ENCODE measurements around the gene AP1AR. TPM values are rescaled to one million over a fixed set of nuclear protein-coding genes. Genes with fewer than 3 reads are reported as not detected.
A peak's percentile ranks its signal among the peaks of the same experiment; 100 is the strongest.

The AP1AR gene
- total and polyA plus RNA-seq, 7 experiments from 2014 or later: 7.3 to 23.8 (median 17.0) TPM

GRCh38 chr4:112284662-112285411 lies 53.2 kb downstream of the AP1AR start:
- Mint-ChIP-seq H3K36me3 (peaks cover 7 to 24% (median 15%) of the 10 kb centered on the region in 5 donors), H3K27me3 (no peaks in the 10 kb centered on the region), H3K9me3 (peaks cover 0 to 12% (median 0%) of the 10 kb centered on the region in 11 donors), H3K27ac (peak overlapping the region; percentile 81 to 95 (median 91)), H3K4me3 (peak overlapping the region; percentile 87 to 97 (median 92)), H3K4me1 (peaks cover 47 to 88% (median 83%) of the 10 kb centered on the region in 7 donors)
- ATAC-seq (no peak), DNase-seq (no peak)
- Histone ChIP-seq H3K4me3 (ENCODE audit: low read length) (peak overlapping the region; percentile 94), H3K4me1 (ENCODE audit: control insufficient read depth in 2 of 2, insufficient read depth in 2 of 2, low read length in 2 of 2) (peaks cover 31 to 54% of the 10 kb centered on the region in 2 donors), H3K27me3 (ENCODE audit: control insufficient read depth in 2 of 2, insufficient read depth in 2 of 2, low read length in 2 of 2) (no peaks in the 10 kb centered on the region), H3K27ac (ENCODE audit: low read depth, low read length) (peak overlapping the region; percentile 81), H3K9me3 (ENCODE audit: control insufficient read depth in 2 of 3, low read length in 3 of 3) (no peaks in the 10 kb centered on the region), H3K36me3 (ENCODE audit: control insufficient read depth in 2 of 3, insufficient read depth in 3 of 3, low read length in 3 of 3) (peaks cover 0 to 8% (median 0%) of the 10 kb centered on the region in 3 experiments)
- ChIA-PET CTCF (no interaction called here), POLR2A (interaction anchor here (0.6 to 4.3 kb wide), 6 partner anchors 13 to 53 kb away, joined by 3 to 65 read pairs (median 6); partner anchors contain the start of genes ALPK1 and AP1AR)
- intact Hi-C loops (cut with micrococcal nuclease): loop anchor here (1.0 to 5.0 kb wide), 10 partner anchors 8 to 1477 kb away; partner anchors contain the start of genes AP1AR (in 2 of the 2), LARP7 (in 2 of the 2) and CAMK2D (in 1 of the 2)

GRCh38 chr4:112287258-112287989 lies 55.8 kb downstream of the AP1AR start:
- H3K9me3 ChIP-seq (ENCODE audit: control insufficient read depth in 2 of 3, low read length in 3 of 3): no peaks in the 10 kb centered on the region
- POLR2A ChIA-PET: interaction anchor here (0.6 to 4.3 kb wide), 4 partner anchors 12 to 133 kb away, joined by 3 to 65 read pairs (median 17); partner anchors contain the start of genes ALPK1 and AP1AR
- H3K36me3 ChIP-seq (ENCODE audit: control insufficient read depth in 2 of 3, insufficient read depth in 3 of 3, low read length in 3 of 3): peaks cover 0 to 8% (median 0%) of the 10 kb centered on the region in 3 experiments
- H3K4me1 Mint-ChIP-seq: peaks cover 37 to 63% (median 59%) of the 10 kb centered on the region in 7 donors
- H3K4me3 Mint-ChIP-seq: peak overlapping the region; percentile 83 to 97 (median 92)
- H3K4me3 ChIP-seq (ENCODE audit: low read length): peak overlapping the region; percentile 39
- H3K27ac Mint-ChIP-seq: peak overlapping the region; percentile 63 to 96 (median 91)
- no peaks in the 10 kb centered on the region for H3K27me3 ChIP-seq (ENCODE audit: control insufficient read depth in 2 of 2, insufficient read depth in 2 of 2, low read length in 2 of 2)
- no peak for ATAC-seq
- CTCF ChIA-PET: interaction anchor here (0.6 to 1.3 kb wide), 3 partner anchors 18 to 139 kb away, joined by 3 to 5 read pairs (median 4); no protein-coding TSS in a partner anchor
- peaks cover 0 to 6% (median 0%) of the 10 kb centered on the region in 11 donors for H3K9me3 Mint-ChIP-seq
- no peaks in the 10 kb centered on the region for H3K27me3 Mint-ChIP-seq
- H3K4me1 ChIP-seq (ENCODE audit: control insufficient read depth in 2 of 2, insufficient read depth in 2 of 2, low read length in 2 of 2): peaks cover 31 to 52% of the 10 kb centered on the region in 2 donors
- intact Hi-C loops (cut with micrococcal nuclease): loop anchor here in 1 of 2 donors (5.0 kb wide), 1 partner anchor 1475 kb away; the partner anchor contains the start of gene CAMK2D
- H3K36me3 Mint-ChIP-seq: peaks cover 0 to 13% (median 1%) of the 10 kb centered on the region in 5 donors
- DNase-seq: no peak
- peak overlapping the region; percentile 41 for H3K27ac ChIP-seq (ENCODE audit: low read depth, low read length)

- peak overlapping the region in 7 of 10 donors; percentile 14 to 97 (median 42) for H3K4me3 Mint-ChIP-seq
- Histone ChIP-seq H3K4me1 (ENCODE audit: control insufficient read depth in 2 of 2, insufficient read depth in 2 of 2, low read length in 2 of 2) (peaks cover 31 to 42% of the 10 kb centered on the region in 2 donors), H3K4me3 (ENCODE audit: low read length) (no peak overlapping the region), H3K27me3 (ENCODE audit: control insufficient read depth in 2 of 2, insufficient read depth in 2 of 2, low read length in 2 of 2) (no peaks in the 10 kb centered on the region), H3K36me3 (ENCODE audit: control insufficient read depth in 2 of 3, insufficient read depth in 3 of 3, low read length in 3 of 3) (peaks cover 0 to 8% (median 0%) of the 10 kb centered on the region in 3 experiments), H3K9me3 (ENCODE audit: control insufficient read depth in 2 of 3, low read length in 3 of 3) (no peaks in the 10 kb centered on the region), H3K27ac (ENCODE audit: low read depth, low read length) (peak overlapping the region; percentile 45)
- H3K4me1 Mint-ChIP-seq: peaks cover 28 to 52% (median 49%) of the 10 kb centered on the region in 7 donors
- ChIA-PET POLR2A (interaction anchor here (4.2 to 4.3 kb wide), 2 partner anchors 10 to 57 kb away, joined by 27 to 65 read pairs; partner anchors contain the start of genes ALPK1 and AP1AR), CTCF (interaction anchor here (1.3 kb wide), 1 partner anchor 140 kb away, joined by 3 read pairs; no protein-coding TSS in a partner anchor)
- H3K9me3 Mint-ChIP-seq: no peaks in the 10 kb centered on the region
- H3K27me3 Mint-ChIP-seq: no peaks in the 10 kb centered on the region
- DNase-seq (peak in 1 of 9 donors; percentile 27), ATAC-seq (peak; percentile 21)
- peaks cover 0 to 9% (median 0%) of the 10 kb centered on the region in 5 donors for H3K36me3 Mint-ChIP-seq
- intact Hi-C loops (cut with micrococcal nuclease): loop anchor here (1.0 to 5.0 kb wide), 4 partner anchors 9 to 1474 kb away; partner anchors contain the start of genes ALPK1 (in 1 of the 2), CAMK2D (in 1 of the 2) and FAM241A (in 1 of the 2)
- H3K27ac Mint-ChIP-seq: peak overlapping the region in 8 of 9 donors; percentile 18 to 93 (median 68)
Observed at GRCh38 chr4:112288455-112288854, 56.9 kb downstream of the AP1AR start.

GRCh38 chr4:112289407-112290253 lies 58.0 kb downstream of the AP1AR start:
- H3K27me3 Mint-ChIP-seq: no peaks in the 10 kb centered on the region
- intact Hi-C loops (cut with micrococcal nuclease): loop anchor here in 1 of 2 donors (5.0 kb wide), 1 partner anchor 1473 kb away; the partner anchor contains the start of gene CAMK2D
- Histone ChIP-seq H3K9me3 (ENCODE audit: control insufficient read depth in 2 of 3, low read length in 3 of 3) (no peaks in the 10 kb centered on the region), H3K27me3 (ENCODE audit: control insufficient read depth in 2 of 2, insufficient read depth in 2 of 2, low read length in 2 of 2) (no peaks in the 10 kb centered on the region), H3K4me3 (ENCODE audit: low read length) (no peak overlapping the region), H3K27ac (ENCODE audit: low read depth, low read length) (no peak overlapping the region), H3K36me3 (ENCODE audit: control insufficient read depth in 2 of 3, insufficient read depth in 3 of 3, low read length in 3 of 3) (peaks cover 0 to 8% (median 0%) of the 10 kb centered on the region in 3 experiments), H3K4me1 (ENCODE audit: control insufficient read depth in 2 of 2, insufficient read depth in 2 of 2, low read length in 2 of 2) (peaks cover 31 to 36% of the 10 kb centered on the region in 2 donors)
- ChIA-PET CTCF (no interaction called here), POLR2A (no interaction called here)
- peak overlapping the region in 3 of 9 donors; percentile 70 to 88 (median 81) for H3K27ac Mint-ChIP-seq
- peaks cover 0 to 2% (median 0%) of the 10 kb centered on the region in 11 donors for H3K9me3 Mint-ChIP-seq
- peaks cover 21 to 42% (median 37%) of the 10 kb centered on the region in 7 donors for H3K4me1 Mint-ChIP-seq
- H3K4me3 Mint-ChIP-seq: peak overlapping the region in 1 of 10 donors; percentile 53
- ATAC-seq: no peak
- H3K36me3 Mint-ChIP-seq: peaks cover 0 to 10% (median 0%) of the 10 kb centered on the region in 5 donors
- no peak for DNase-seq

- no peak overlapping the region for H3K27ac ChIP-seq (ENCODE audit: low read depth, low read length)
- POLR2A ChIA-PET: no interaction called here
- CTCF ChIA-PET: no interaction called here
- H3K27me3 Mint-ChIP-seq: no peaks in the 10 kb centered on the region
- peaks cover 0 to 3% (median 0%) of the 10 kb centered on the region in 3 experiments for H3K36me3 ChIP-seq (ENCODE audit: control insufficient read depth in 2 of 3, insufficient read depth in 3 of 3, low read length in 3 of 3)
- no peaks in the 10 kb centered on the region for H3K27me3 ChIP-seq (ENCODE audit: control insufficient read depth in 2 of 2, insufficient read depth in 2 of 2, low read length in 2 of 2)
- no peak overlapping the region for H3K4me3 Mint-ChIP-seq
- intact Hi-C loops (cut with micrococcal nuclease): no loop called here
- no peaks in the 10 kb centered on the region for H3K9me3 ChIP-seq (ENCODE audit: control insufficient read depth in 2 of 3, low read length in 3 of 3)
- peak overlapping the region in 1 of 9 donors; percentile 88 for H3K27ac Mint-ChIP-seq
- peaks cover 0 to 2% (median 0%) of the 10 kb centered on the region in 11 donors for H3K9me3 Mint-ChIP-seq
- DNase-seq (peak in 1 of 9 donors; percentile 46), ATAC-seq (no peak)
- H3K4me1 ChIP-seq (ENCODE audit: control insufficient read depth in 2 of 2, insufficient read depth in 2 of 2, low read length in 2 of 2): peaks cover 31 to 36% of the 10 kb centered on the region in 2 donors
- no peak overlapping the region for H3K4me3 ChIP-seq (ENCODE audit: low read length)
- H3K4me1 Mint-ChIP-seq: peaks cover 17 to 42% (median 36%) of the 10 kb centered on the region in 7 donors
- peaks cover 0 to 11% (median 0%) of the 10 kb centered on the region in 5 donors for H3K36me3 Mint-ChIP-seq
Observed at GRCh38 chr4:112290341-112290740, 58.8 kb downstream of the AP1AR start.

Data from naive thymus-derived CD4-positive, alpha-beta T cell (primary cell).